H1 (cell line): ENCODE data around the gene PPP1R12B. TPM values are rescaled to one million over a fixed set of nuclear protein-coding genes. Genes with fewer than 3 reads are reported as not detected.

Source experiments
- BRCA1 ChIP-seq: IDR thresholded peaks from 2 replicates; pipeline ENCODE4 v1.6.1; 2012; ENCODE audit warnings: low read depth, low read length, improper control_type of control experiment
- CBX5 ChIP-seq: fragments of 300-800, 300-1000 bp; sonication (generic); IDR thresholded peaks from 2 replicates; pipeline ENCODE4 v1.7.1; 2016; ENCODE audit warnings: antibody characterized with exemption, low read length, low read depth
- CHD7 ChIP-seq: fragments of 300-600 bp; sonication (generic); IDR thresholded peaks from 2 replicates; pipeline ENCODE4 v1.7.1; 2012; ENCODE audit warnings: low read length, moderate library complexity, mild to moderate bottlenecking, inconsistent platforms; ENCODE audit not compliant: insufficient replicate concordance
- GTF2F1 ChIP-seq: IDR thresholded peaks from 2 replicates; pipeline ENCODE4 v1.6.1; 2012; ENCODE audit warnings: low read depth, low read length, improper control_type of control experiment, borderline replicate concordance
- PHF8 ChIP-seq: fragments of 200-600 bp; sonication (generic); conservative IDR thresholded peaks from 2 replicates; pipeline ENCODE4 v1.7.1; 2012; ENCODE audit warnings: low read depth, mild to moderate bottlenecking, inconsistent platforms, low read length, moderate library complexity
- RFX5 ChIP-seq: IDR thresholded peaks from 2 replicates; pipeline ENCODE4 v1.6.1; 2011; ENCODE audit warnings: low read depth, low read length, improper control_type of control experiment, borderline replicate concordance
- USF2 ChIP-seq: IDR thresholded peaks from 2 replicates; pipeline ENCODE4 v1.6.1; 2011; ENCODE audit warnings: low read length, improper control_type of control experiment
- polyA plus RNA-seq, 7 experiments: library from polyadenylated mRNA; depleted of rRNA in 3 of 7; stranded (reverse) in 5 of 7; unstranded in 2 of 7; fragments of >200 nt in 5 of 7; fragments of 200-250 nt in 2 of 7; gene quantifications; 1 replicate in 5 of 7; 2 replicates in 1 of 7; 4 replicates in 1 of 7; pipeline versions ENCODE4 v1.2.1 to v1.2.3, GENCODE V29; 2011 to 2013; ENCODE audit warnings: missing spikeins in 2 of 7, mixed read lengths in 2 of 7
- total RNA-seq: library from RNA; stranded (reverse); fragmentation: NEBNext Ultra II Directional; extraction: Animal tissue kit (Norgen Biotek cat#: 25700); gene quantifications from 2 replicates; pipeline ENCODE4 v1.2.1, GENCODE V29; 2021

PPP1R12B gene
- total and polyA plus RNA-seq, 2 of the 8 experiments (the other 6 are each of a cell fraction or from before 2014, with no cell fraction given): 7.9 to 18.7 TPM

GRCh38 chr1:202323731-202324130, 24.8 kb upstream of the PPP1R12B start (continued):
- no peak for TF ChIP-seq USF2
- TF ChIP-seq GTF2F1: no peak
- TF ChIP-seq CHD7: no peak
- no peak for TF ChIP-seq CBX5
- no peak for TF ChIP-seq PHF8
- TF ChIP-seq RFX5: no peak
- no peak for TF ChIP-seq BRCA1
